Right atrium auricular region (tissue), 2 donors: ENCODE measurements around the gene OTOG. TPM values are rescaled to one million over a fixed set of nuclear protein-coding genes. Genes with fewer than 3 reads are reported as not detected.

ENCODE experiments used
- DNase-seq: peaks from one replicate; pipeline ENCODE4 v3.0.0-alpha.2; 2019; ENCODE audit warnings: low spot score
- H3K27ac ChIP-seq, 2 donors: fragments of 200-600 bp; sonication (generic); 1 replicate in 1 of 2; 2 replicates in 1 of 2; pipeline ENCODE4 v1.5.1; 2016 to 2019
- H3K27me3 ChIP-seq, 2 donors: fragments of 200-600 bp; sonication (generic); one replicate each; pipeline versions ENCODE4 v1.5.1 to v1.6.0; 2017 to 2019
- H3K36me3 ChIP-seq: fragments of 200-600 bp; sonication (generic); one replicate; pipeline ENCODE4 v1.5.1; 2016
- H3K4me1 ChIP-seq, 2 donors: fragments of 200-600 bp; sonication (generic); one replicate each; pipeline versions ENCODE4 v1.5.1 to v1.6.0; 2017 to 2019
- H3K4me3 ChIP-seq, 2 donors: fragments of 200-600 bp; sonication (generic); 1 replicate in 1 of 2; 2 replicates in 1 of 2; pipeline ENCODE4 v1.5.1; 2017 to 2019; ENCODE audit warnings: mild to moderate bottlenecking in 1 of 2, moderate library complexity in 1 of 2
- H3K9me3 ChIP-seq, 2 donors: fragments of 200-600 bp; sonication (generic); one replicate each; pipeline ENCODE4 v1.5.1; 2019
- CTCF ChIP-seq, 2 donors: fragments of 200-600 bp; sonication (generic); IDR thresholded peaks; one replicate each; pipeline ENCODE4 v1.5.1; 2019; ENCODE audit warnings: antibody characterized with exemption in 2 of 2
- total RNA-seq, 2 donors: library from RNA; depleted of rRNA; stranded (reverse); fragments of >200 nt; gene quantifications; one replicate each; pipeline ENCODE4 v1.1.0, GENCODE V29; 2016

OTOG gene
- total RNA-seq, 2 donors from 2014 or later: not detected

GRCh38 chr11:17607591-17608570 is 60.8 kb downstream of the OTOG start:
- no peaks in the 10 kb centered on the region for H3K4me1 ChIP-seq
- no peaks in the 10 kb centered on the region for H3K27me3 ChIP-seq
- H3K27ac ChIP-seq: no peak overlapping the region
- H3K36me3 ChIP-seq: no peaks in the 10 kb centered on the region
- no peak for TF ChIP-seq CTCF (IDR thresholded peaks at IDR 0.05)
- H3K9me3 ChIP-seq: no peaks in the 10 kb centered on the region
- DNase-seq: peak; percentile 50
- H3K4me3 ChIP-seq: no peak overlapping the region

DNA sequence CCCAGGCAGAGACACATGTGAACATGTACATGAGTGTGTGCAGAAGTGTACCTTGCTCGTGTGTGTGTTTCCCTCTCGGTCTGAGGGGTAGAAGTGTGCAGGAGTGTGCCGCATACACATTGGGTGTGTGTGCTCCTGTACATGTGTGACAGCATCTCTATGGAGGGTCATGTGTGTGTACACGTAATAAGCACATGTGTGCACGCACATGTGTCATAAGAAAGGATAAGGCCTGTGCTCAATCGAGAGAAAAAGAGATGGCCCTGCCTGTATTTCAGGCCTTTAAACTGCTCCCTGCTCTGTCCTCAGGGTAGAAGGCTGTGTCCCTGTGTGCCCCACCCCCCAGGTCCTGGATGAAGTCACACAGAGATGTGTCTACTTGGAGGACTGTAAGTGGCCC is 61.8 kb downstream of the OTOG start:
- no peak overlapping the region for H3K4me3 ChIP-seq
- no peak for DNase-seq
- H3K27me3 ChIP-seq: no peaks in the 10 kb centered on the region
- no peaks in the 10 kb centered on the region for H3K36me3 ChIP-seq
- no peaks in the 10 kb centered on the region for H3K4me1 ChIP-seq
- no peak overlapping the region for H3K27ac ChIP-seq
- TF ChIP-seq CTCF (IDR thresholded peaks at IDR 0.05): no peak
- H3K9me3 ChIP-seq: no peaks in the 10 kb centered on the region

DNA sequence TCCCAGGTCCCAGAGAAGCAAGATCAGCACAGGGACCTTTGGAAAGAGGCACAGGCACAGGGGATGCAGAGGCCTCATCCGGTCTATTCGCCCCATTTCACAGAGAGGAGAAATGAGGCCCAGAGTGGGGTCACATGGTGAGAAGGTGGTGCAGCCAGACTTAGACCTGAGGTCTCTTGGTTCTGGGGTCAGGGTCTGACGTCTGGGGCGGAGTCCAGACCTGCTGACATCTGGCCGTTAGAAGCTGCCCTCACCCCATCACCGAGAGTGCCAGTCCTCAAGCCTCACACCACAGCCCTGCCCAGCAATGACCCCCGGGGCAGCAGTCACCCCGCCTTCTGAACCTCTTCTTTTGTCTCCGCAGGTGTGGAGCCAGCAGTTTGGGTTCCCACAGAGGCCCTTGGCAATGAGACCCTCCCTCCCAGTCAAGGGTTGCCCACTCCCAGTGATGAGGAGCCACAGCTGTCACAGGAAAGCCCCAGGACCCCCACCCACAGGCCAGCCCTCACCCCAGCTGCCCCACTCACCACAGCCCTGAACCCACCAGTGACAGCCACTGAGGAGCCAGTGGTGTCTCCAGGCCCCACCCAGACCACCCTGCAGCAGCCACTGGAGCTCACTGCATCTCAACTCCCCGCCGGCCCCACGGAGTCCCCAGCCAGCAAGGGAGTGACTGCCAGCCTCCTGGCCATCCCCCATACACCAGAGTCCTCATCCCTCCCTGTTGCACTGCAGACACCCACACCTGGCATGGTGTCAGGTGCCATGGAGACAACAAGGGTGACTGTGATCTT is 62.4 kb downstream of the OTOG start:
- H3K4me1 ChIP-seq: no peaks in the 10 kb centered on the region
- peak; percentile 50 for DNase-seq
- no peak for TF ChIP-seq CTCF (IDR thresholded peaks at IDR 0.05)
- H3K27me3 ChIP-seq: no peaks in the 10 kb centered on the region
- H3K9me3 ChIP-seq: no peaks in the 10 kb centered on the region
- H3K36me3 ChIP-seq: no peaks in the 10 kb centered on the region
- H3K4me3 ChIP-seq: no peak overlapping the region
- H3K27ac ChIP-seq: no peak overlapping the region

GRCh38 chr11:17610085-17610894 is 63.2 kb downstream of the OTOG start:
- no peak for TF ChIP-seq CTCF (IDR thresholded peaks at IDR 0.05)
- Histone ChIP-seq H3K27me3 (no peaks in the 10 kb centered on the region), H3K27ac (no peak overlapping the region), H3K36me3 (no peaks in the 10 kb centered on the region), H3K9me3 (no peaks in the 10 kb centered on the region), H3K4me3 (no peak overlapping the region), H3K4me1 (no peaks in the 10 kb centered on the region)
- peak; percentile 47 for DNase-seq

DNA sequence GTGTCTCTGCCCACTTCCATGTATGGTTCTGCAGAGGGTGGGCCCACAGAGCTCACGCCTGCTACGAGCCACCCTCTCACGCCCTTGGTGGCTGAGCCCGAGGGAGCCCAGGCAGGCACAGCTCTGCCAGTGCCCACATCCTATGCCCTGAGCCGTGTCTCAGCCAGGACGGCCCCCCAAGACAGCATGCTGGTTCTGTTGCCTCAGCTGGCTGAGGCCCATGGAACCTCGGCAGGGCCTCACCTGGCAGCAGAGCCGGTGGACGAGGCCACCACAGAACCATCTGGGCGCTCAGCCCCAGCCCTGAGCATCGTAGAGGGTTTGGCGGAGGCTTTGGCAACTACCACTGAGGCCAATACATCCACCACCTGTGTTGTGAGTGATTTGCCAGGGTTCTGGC is 64.0 kb downstream of the OTOG start:
- no peak for TF ChIP-seq CTCF (IDR thresholded peaks at IDR 0.05)
- no peak overlapping the region for H3K4me3 ChIP-seq
- no peaks in the 10 kb centered on the region for H3K36me3 ChIP-seq
- H3K27ac ChIP-seq: no peak overlapping the region
- H3K4me1 ChIP-seq: no peaks in the 10 kb centered on the region
- no peaks in the 10 kb centered on the region for H3K9me3 ChIP-seq
- no peaks in the 10 kb centered on the region for H3K27me3 ChIP-seq
- DNase-seq: peak; percentile 23
